Neuronal stem cell (in vitro differentiated cells): ENCODE data around the gene DPP6.

Source experiments
- DNase-seq: peaks from one replicate; pipeline ENCODE4 v3.0.0-alpha.2; 2013; ENCODE audit warnings: low spot score
- H2AFZ ChIP-seq: one replicate; pipeline ENCODE4 v1.6.1; 2013; ENCODE audit warnings: mild to moderate bottlenecking, low read length, inconsistent platforms
- H2AK5ac ChIP-seq: 2 replicates; pipeline ENCODE4 v1.6.1; 2013; ENCODE audit warnings: low read depth, mild to moderate bottlenecking, inconsistent platforms, low read length, moderate library complexity, mixed read lengths
- H2BK120ac ChIP-seq: 2 replicates; pipeline ENCODE4 v1.6.1; 2013; ENCODE audit warnings: low read depth, mild to moderate bottlenecking, inconsistent platforms, low read length, moderate library complexity, mixed read lengths
- H2BK12ac ChIP-seq: one replicate; pipeline ENCODE4 v1.6.1; 2013; ENCODE audit warnings: low read length, inconsistent platforms
- H2BK15ac ChIP-seq: 2 replicates; pipeline ENCODE4 v1.6.1; 2013; ENCODE audit warnings: mild to moderate bottlenecking, low read length, inconsistent platforms, mixed read lengths
- H2BK5ac ChIP-seq: one replicate; pipeline ENCODE4 v1.6.1; 2013; ENCODE audit warnings: inconsistent platforms, mild to moderate bottlenecking, low read length, moderate library complexity
- H3K14ac ChIP-seq: one replicate; pipeline ENCODE4 v1.6.1; 2013; ENCODE audit warnings: low read length, inconsistent platforms
- H3K18ac ChIP-seq: 2 replicates; pipeline ENCODE4 v1.6.1; 2013; ENCODE audit warnings: low read length, inconsistent platforms
- H3K23ac ChIP-seq: 2 replicates; pipeline ENCODE4 v1.6.1; 2013; ENCODE audit warnings: low read depth, mild to moderate bottlenecking, mixed read lengths, low read length, inconsistent platforms; ENCODE audit not compliant: poor library complexity
- H3K27ac ChIP-seq: replicated peaks from 3 replicates; pipeline ENCODE4 v1.5.1; 2013; ENCODE audit warnings: low read length, inconsistent platforms
- H3K27me3 ChIP-seq, 3 experiments: 2 replicates each; pipeline ENCODE4 v1.6.1; 2013; ENCODE audit warnings: low read length in 3 of 3, mild to moderate bottlenecking in 2 of 3, inconsistent platforms in 1 of 3, low read depth in 1 of 3, mixed read lengths in 1 of 3, moderate library complexity in 1 of 3; ENCODE audit not compliant: control insufficient read depth in 3 of 3, insufficient read depth in 3 of 3
- H3K36me3 ChIP-seq, 2 donors: replicated peaks in 1 of 2; 2 replicates each; pipeline ENCODE4 v1.6.1; 2013; ENCODE audit warnings: low read length in 2 of 2; ENCODE audit not compliant: control insufficient read depth in 2 of 2, insufficient read depth in 2 of 2
- H3K4ac ChIP-seq: 2 replicates; pipeline ENCODE4 v1.6.1; 2013; ENCODE audit warnings: inconsistent platforms, mild to moderate bottlenecking, low read length, moderate library complexity
- H3K4me1 ChIP-seq, 2 donors: 1 replicate in 1 of 2; 2 replicates in 1 of 2; pipeline ENCODE4 v1.6.1; 2013; ENCODE audit warnings: low read length in 2 of 2, low read depth in 1 of 2; ENCODE audit not compliant: control insufficient read depth in 2 of 2, insufficient read depth in 1 of 2
- H3K4me2 ChIP-seq: one replicate; pipeline ENCODE4 v1.6.1; 2013; ENCODE audit warnings: mild to moderate bottlenecking, low read length, inconsistent platforms; ENCODE audit not compliant: insufficient read depth, poor library complexity, severe bottlenecking
- H3K4me3 ChIP-seq, 2 donors: 2 replicates each; pipeline ENCODE4 v1.5.1; 2013; ENCODE audit warnings: low read length in 2 of 2, mild to moderate bottlenecking in 2 of 2, inconsistent platforms in 1 of 2, moderate library complexity in 1 of 2
- H3K79me1 ChIP-seq: one replicate; pipeline ENCODE4 v1.6.1; 2013; ENCODE audit warnings: low read depth, mild to moderate bottlenecking, inconsistent platforms, low read length, moderate library complexity
- H3K9ac ChIP-seq: one replicate; pipeline ENCODE4 v1.6.1; 2013; ENCODE audit warnings: mild to moderate bottlenecking, low read depth, low read length, inconsistent platforms; ENCODE audit not compliant: poor library complexity
- H3K9me3 ChIP-seq, 2 donors: replicated peaks in 1 of 2; 2 replicates each; pipeline versions ENCODE3 to v1.6.1; 2013; ENCODE audit warnings: low read length in 2 of 2, mild to moderate bottlenecking in 2 of 2, inconsistent platforms in 1 of 2, low read depth in 1 of 2, mixed read lengths in 1 of 2, moderate library complexity in 1 of 2; ENCODE audit not compliant: control insufficient read depth in 2 of 2, insufficient read depth in 1 of 2
- H4K8ac ChIP-seq: one replicate; pipeline ENCODE4 v1.6.1; 2013; ENCODE audit warnings: low read depth, mild to moderate bottlenecking, inconsistent platforms, low read length, moderate library complexity
- H4K91ac ChIP-seq: one replicate; pipeline ENCODE4 v1.6.1; 2013; ENCODE audit warnings: low read length, low read depth, mild to moderate bottlenecking, inconsistent platforms; ENCODE audit not compliant: poor library complexity
- WGBS, 2 donors: extraction: QIAGEN DNeasy Blood & Tissue Kit; methylation state at CpG; one replicate each; pipeline ENCODE4 v1.1.7; 2013; ENCODE audit warnings: missing lambda C conversion rate in 2 of 2, mixed read lengths in 1 of 2; ENCODE audit not compliant: insufficient read length in 2 of 2, insufficient replicate concordance in 1 of 2; ENCODE audit errors: extremely low coverage in 2 of 2; 5-methylcytosine and 5-hydroxymethylcytosine counted together

The DPP6 gene

GRCh38 chr7:154690411-154690810, 638.2 kb downstream of the DPP6 start:
- no peaks in the 10 kb centered on the region for H3K36me3 ChIP-seq
- no peak for DNase-seq
- no peak overlapping the region for H2AK5ac ChIP-seq
- H3K4ac ChIP-seq: no peak overlapping the region
- H3K27me3 ChIP-seq: no peaks in the 10 kb centered on the region
- no peak overlapping the region for H3K27ac ChIP-seq
- no peak overlapping the region for H3K4me2 ChIP-seq
- H2BK5ac ChIP-seq: no peak overlapping the region
- H3K79me1 ChIP-seq: no peaks in the 10 kb centered on the region
- no peak overlapping the region for H2BK12ac ChIP-seq
- H3K23ac ChIP-seq: no peak overlapping the region
- H2AFZ ChIP-seq: no peak overlapping the region
- H4K91ac ChIP-seq: no peak overlapping the region
- no peak overlapping the region for H3K4me3 ChIP-seq
- H3K14ac ChIP-seq: no peak overlapping the region
- no peak overlapping the region for H2BK15ac ChIP-seq
- H3K9ac ChIP-seq: no peak overlapping the region
- H4K8ac ChIP-seq: no peak overlapping the region
- no peaks in the 10 kb centered on the region for H3K9me3 ChIP-seq
- no peak overlapping the region for H3K18ac ChIP-seq
- no peak overlapping the region for H2BK120ac ChIP-seq
- WGBS, 2 donors: no CpG with 5 or more reads among the region's 3 CpGs
- H3K4me1 ChIP-seq: no peaks in the 10 kb centered on the region

DNA sequence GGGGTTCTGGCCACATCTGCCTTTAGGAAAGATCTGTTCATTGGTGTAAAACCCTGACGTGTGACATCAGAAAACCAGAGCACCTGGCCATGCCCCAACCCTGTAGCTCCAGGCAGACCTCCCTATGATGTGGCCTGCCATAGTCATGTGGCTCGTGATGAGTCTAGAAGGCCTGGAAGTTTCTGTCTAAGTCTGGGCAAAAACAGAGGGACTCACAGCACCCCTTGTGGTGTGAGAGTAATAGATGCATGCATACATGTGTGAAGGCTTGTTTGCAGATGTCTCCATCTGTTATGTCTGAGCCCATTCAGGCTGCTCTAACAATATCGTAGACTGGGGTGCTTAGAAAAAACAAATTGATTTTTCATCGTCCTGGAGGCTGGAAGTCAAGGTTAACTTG, 641.5 kb downstream of the DPP6 start:
- Histone ChIP-seq H3K4me1 (no peaks in the 10 kb centered on the region), H3K4me3 (no peak overlapping the region), H3K23ac (no peak overlapping the region), H3K36me3 (no peaks in the 10 kb centered on the region), H3K27ac (no peak overlapping the region), H3K27me3 (no peaks in the 10 kb centered on the region), H3K4me2 (no peak overlapping the region), H2AK5ac (no peak overlapping the region), H3K14ac (no peak overlapping the region), H3K9ac (no peak overlapping the region), H2BK120ac (no peak overlapping the region), H3K18ac (peak overlapping the region; percentile 6), H4K91ac (no peak overlapping the region), H3K79me1 (no peaks in the 10 kb centered on the region), H2BK5ac (no peak overlapping the region), H2BK15ac (no peak overlapping the region), H2BK12ac (no peak overlapping the region), H4K8ac (no peak overlapping the region), H2AFZ (no peak overlapping the region), H3K9me3 (no peaks in the 10 kb centered on the region), H3K4ac (no peak overlapping the region)
- DNase-seq: no peak
- no CpG with 5 or more reads among the region's 4 CpGs for WGBS, 2 donors

DNA sequence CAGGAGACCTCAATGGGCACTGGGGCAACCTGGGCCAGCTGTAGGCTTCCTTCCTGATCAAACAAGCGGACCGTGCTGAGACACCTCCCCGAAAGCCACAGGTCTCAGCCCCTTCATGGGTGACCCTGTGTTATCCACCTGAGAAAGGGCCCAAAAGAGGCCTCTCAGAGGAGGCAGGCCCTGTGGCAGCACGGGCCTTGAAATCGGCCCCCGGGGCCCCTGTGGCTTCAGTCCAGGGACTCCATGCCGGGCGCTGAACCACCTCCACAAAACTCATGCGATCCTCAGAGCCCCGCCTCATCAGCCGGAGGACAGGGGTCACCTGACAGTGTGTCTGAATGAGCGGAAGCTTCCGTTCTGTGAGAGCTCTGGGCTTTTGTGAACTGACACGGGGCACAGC, 643.6 kb downstream of the DPP6 start:
- Histone ChIP-seq H3K27me3 (no peaks in the 10 kb centered on the region), H3K4me3 (no peak overlapping the region), H2AFZ (no peak overlapping the region), H2BK120ac (no peak overlapping the region), H2BK5ac (peak overlapping the region; percentile 49), H2BK12ac (no peak overlapping the region), H3K18ac (peak overlapping the region; percentile 56), H3K36me3 (no peaks in the 10 kb centered on the region), H3K14ac (no peak overlapping the region), H3K27ac (no peak overlapping the region), H3K9ac (no peak overlapping the region), H3K4me2 (no peak overlapping the region), H3K4me1 (no peaks in the 10 kb centered on the region), H4K91ac (no peak overlapping the region), H2AK5ac (no peak overlapping the region), H2BK15ac (no peak overlapping the region), H3K9me3 (no peaks in the 10 kb centered on the region), H3K23ac (no peak overlapping the region), H4K8ac (no peak overlapping the region), H3K4ac (no peak overlapping the region), H3K79me1 (no peaks in the 10 kb centered on the region)
- DNase-seq: no peak
- WGBS, 2 donors: no CpG with 5 or more reads among the region's 14 CpGs

- Histone ChIP-seq H3K4ac (no peak overlapping the region), H4K91ac (no peak overlapping the region), H3K4me2 (no peak overlapping the region), H3K23ac (no peak overlapping the region), H3K18ac (no peak overlapping the region), H3K14ac (no peak overlapping the region), H3K4me3 (no peak overlapping the region), H4K8ac (no peak overlapping the region), H3K27me3 (no peaks in the 10 kb centered on the region), H3K4me1 (no peaks in the 10 kb centered on the region), H2AFZ (no peak overlapping the region), H3K79me1 (no peaks in the 10 kb centered on the region), H3K9ac (no peak overlapping the region), H2BK15ac (no peak overlapping the region), H2BK120ac (no peak overlapping the region), H3K9me3 (peaks cover 0 to 2% of the 10 kb centered on the region in 2 donors), H3K27ac (no peak overlapping the region), H2BK5ac (no peak overlapping the region), H2BK12ac (no peak overlapping the region), H2AK5ac (no peak overlapping the region), H3K36me3 (no peaks in the 10 kb centered on the region)
- no CpG with 5 or more reads among the region's 8 CpGs for WGBS, 2 donors
- DNase-seq: no peak
Measured at GRCh38 chr7:154696556-154696955, 644.4 kb downstream of the DPP6 start.
